Nephron progenitor cell (in vitro differentiated cells): ENCODE results near the gene NFAT5.
A peak's percentile ranks its signal among the peaks of the same experiment; 100 is the strongest.

Experiments
- DNase-seq: peaks from one replicate; pipeline ENCODE4 v3.0.0; 2021
- H3K27ac Mint-ChIP-seq: 2 replicates; pipeline ENCODE4 v1.8.0; 2021; ENCODE audit warnings: mild to moderate bottlenecking, moderate library complexity, mixed read lengths
- H3K27me3 Mint-ChIP-seq: 2 replicates; pipeline ENCODE4 v1.8.0; 2021; ENCODE audit warnings: mild to moderate bottlenecking, low read depth, mixed read lengths; ENCODE audit not compliant: poor library complexity
- H3K36me3 Mint-ChIP-seq: 2 replicates; pipeline ENCODE4 v1.8.0; 2021; ENCODE audit warnings: low read depth, mixed read lengths
- H3K4me1 Mint-ChIP-seq: 2 replicates; pipeline ENCODE4 v1.8.0; 2021; ENCODE audit warnings: mixed read lengths
- H3K4me3 Mint-ChIP-seq: 2 replicates; pipeline ENCODE4 v1.8.0; 2021; ENCODE audit warnings: mild to moderate bottlenecking, moderate library complexity, mixed read lengths
- H3K9me3 Mint-ChIP-seq: 2 replicates; pipeline ENCODE4 v1.8.0; 2021; ENCODE audit warnings: mild to moderate bottlenecking, moderate library complexity, mixed read lengths
- CTCF ChIP-seq: fragments of 200-600 bp; sonication (generic); IDR thresholded peaks from 2 replicates; pipeline ENCODE4 v1.5.0; 2021; ENCODE audit warnings: antibody characterized with exemption

Gene NFAT5

GRCh38 chr16:69561901-69562300, 3.9 kb upstream of the NFAT5 start:
- H3K36me3 Mint-ChIP-seq, result peaks cover 4% of the 10 kb centered on the region
- TF ChIP-seq CTCF, result no peak
- H3K4me1 Mint-ChIP-seq, result peaks cover 22% of the 10 kb centered on the region
- no peak for DNase-seq
- H3K27me3 Mint-ChIP-seq, result peaks cover 3% of the 10 kb centered on the region
- no peak overlapping the region for H3K27ac Mint-ChIP-seq
- peaks cover 7% of the 10 kb centered on the region for H3K9me3 Mint-ChIP-seq
- H3K4me3 Mint-ChIP-seq, result no peak overlapping the region

GRCh38 chr16:69562813-69563212, 3.0 kb upstream of the NFAT5 start:
- Mint-ChIP-seq H3K4me1 (peaks cover 31% of the 10 kb centered on the region), H3K27me3 (no peaks in the 10 kb centered on the region), H3K9me3 (peaks cover 4% of the 10 kb centered on the region), H3K27ac (no peak overlapping the region), H3K36me3 (no peaks in the 10 kb centered on the region), H3K4me3 (no peak overlapping the region)
- no peak for TF ChIP-seq CTCF
- no peak for DNase-seq

- DNase-seq, result no peak
- no peak for TF ChIP-seq CTCF
Observed at GRCh38 chr16:69563605-69564580, 1.9 kb upstream of the NFAT5 start.

GRCh38 chr16:69564845-69565670, 708 bp upstream of the NFAT5 start:
- no peak for TF ChIP-seq CTCF
- peak overlapping the region; percentile 91 for H3K4me3 Mint-ChIP-seq
- DNase-seq, result no peak
- peak overlapping the region; percentile 95 for H3K27ac Mint-ChIP-seq
- no peaks in the 10 kb centered on the region for H3K27me3 Mint-ChIP-seq
- no peaks in the 10 kb centered on the region for H3K9me3 Mint-ChIP-seq
- H3K4me1 Mint-ChIP-seq, result peaks cover 49% of the 10 kb centered on the region
- H3K36me3 Mint-ChIP-seq, result peaks cover 9% of the 10 kb centered on the region

More at GRCh38 chr16:69563605-69564580, 1.9 kb upstream of the NFAT5 start:
- Mint-ChIP-seq H3K36me3 (peaks cover 4% of the 10 kb centered on the region), H3K4me1 (peaks cover 39% of the 10 kb centered on the region), H3K9me3 (no peaks in the 10 kb centered on the region), H3K27me3 (no peaks in the 10 kb centered on the region), H3K27ac (peak overlapping the region; percentile 83), H3K4me3 (peak overlapping the region; percentile 91)

GRCh38 chr16:69566240-69566980, 644 bp downstream of the NFAT5 start:
- DNase-seq, result peak; percentile 61
- no peaks in the 10 kb centered on the region for H3K27me3 Mint-ChIP-seq

More at GRCh38 chr16:69566240-69566980, 644 bp downstream of the NFAT5 start:
- Mint-ChIP-seq H3K27ac (peak overlapping the region; percentile 99), H3K4me1 (peaks cover 49% of the 10 kb centered on the region), H3K36me3 (peaks cover 14% of the 10 kb centered on the region), H3K9me3 (no peaks in the 10 kb centered on the region), H3K4me3 (peak overlapping the region; percentile 99)
- TF ChIP-seq CTCF, result no peak
